Tibial nerve (tissue), 4 donors: ENCODE data around the gene CDK5RAP3.

ENCODE experiments used
- EP300 ChIP-seq, 2 donors: sonication (generic); formaldehyde crosslinking; IDR thresholded peaks; one replicate each; pipeline ENCODE4 v1.6.1; 2017; ENCODE audit warnings: antibody characterized with exemption in 2 of 2, mild to moderate bottlenecking in 1 of 2
- TF ChIP-seq, protein P1 (sequence below), 5 experiments: fragments of 200-600 bp in 3 of 5; fragments of 450-650 bp in 2 of 5; sonication (generic) in 3 of 5; IDR thresholded peaks; one replicate each; pipeline ENCODE4 v1.5.1; 2016 to 2019; ENCODE audit warnings: antibody characterized with exemption in 5 of 5, mild to moderate bottlenecking in 3 of 5, moderate library complexity in 2 of 5

DNA sequence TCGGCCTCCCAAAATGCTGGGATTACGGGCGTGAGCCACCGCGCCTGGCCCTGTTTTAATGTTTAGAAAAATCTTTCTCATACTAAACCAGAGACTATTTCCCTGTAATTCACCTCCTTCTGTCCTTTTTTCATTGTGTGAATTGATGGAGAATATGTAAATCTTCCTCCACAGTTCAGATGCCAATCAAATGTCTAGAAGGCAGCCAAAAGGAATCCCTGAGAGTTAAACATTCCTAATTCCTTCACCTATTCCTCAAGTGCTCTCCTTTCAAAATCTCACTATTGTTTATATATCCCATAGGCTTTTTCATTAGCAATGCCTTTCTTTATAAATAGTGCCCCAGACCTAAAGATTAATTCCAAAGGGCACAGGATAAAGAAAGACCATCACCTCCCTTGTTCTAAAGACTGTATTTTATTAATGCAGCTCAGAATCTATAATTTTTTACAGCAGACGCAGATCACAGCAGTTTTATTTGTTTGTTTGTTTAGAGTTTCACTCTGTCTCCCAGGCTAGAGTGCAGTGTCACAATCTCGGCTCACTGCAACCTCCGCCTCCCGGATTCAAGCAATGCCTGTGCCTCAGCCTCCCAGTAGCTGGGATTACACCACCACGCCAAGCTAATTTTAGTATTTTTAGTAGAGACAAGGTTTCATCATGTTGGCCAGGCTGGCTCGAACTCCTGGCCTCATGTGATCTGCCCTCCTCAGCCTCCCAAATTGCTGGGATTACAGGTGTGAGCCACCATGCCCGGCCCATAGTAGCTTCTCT is 36.2 kb downstream of the CDK5RAP3 start:
- no peak for TF ChIP-seq EP300 (IDR thresholded peaks at IDR 0.05)
- TF ChIP-seq, protein P1, sequence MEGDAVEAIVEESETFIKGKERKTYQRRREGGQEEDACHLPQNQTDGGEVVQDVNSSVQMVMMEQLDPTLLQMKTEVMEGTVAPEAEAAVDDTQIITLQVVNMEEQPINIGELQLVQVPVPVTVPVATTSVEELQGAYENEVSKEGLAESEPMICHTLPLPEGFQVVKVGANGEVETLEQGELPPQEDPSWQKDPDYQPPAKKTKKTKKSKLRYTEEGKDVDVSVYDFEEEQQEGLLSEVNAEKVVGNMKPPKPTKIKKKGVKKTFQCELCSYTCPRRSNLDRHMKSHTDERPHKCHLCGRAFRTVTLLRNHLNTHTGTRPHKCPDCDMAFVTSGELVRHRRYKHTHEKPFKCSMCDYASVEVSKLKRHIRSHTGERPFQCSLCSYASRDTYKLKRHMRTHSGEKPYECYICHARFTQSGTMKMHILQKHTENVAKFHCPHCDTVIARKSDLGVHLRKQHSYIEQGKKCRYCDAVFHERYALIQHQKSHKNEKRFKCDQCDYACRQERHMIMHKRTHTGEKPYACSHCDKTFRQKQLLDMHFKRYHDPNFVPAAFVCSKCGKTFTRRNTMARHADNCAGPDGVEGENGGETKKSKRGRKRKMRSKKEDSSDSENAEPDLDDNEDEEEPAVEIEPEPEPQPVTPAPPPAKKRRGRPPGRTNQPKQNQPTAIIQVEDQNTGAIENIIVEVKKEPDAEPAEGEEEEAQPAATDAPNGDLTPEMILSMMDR (IDR thresholded peaks at IDR 0.05): no peak
